Naive thymus-derived CD8-positive, alpha-beta T cell (primary cell): ENCODE results near the gene RAB8A. TPM values are rescaled to one million over a fixed set of nuclear protein-coding genes. Genes with fewer than 3 reads are reported as not detected.

Source experiments
- ATAC-seq, 2 donors: fragments of 150-1000 bp; cut with Tn5 transposase in 1 of 2; sonication (Bioruptor Pico), chemical (Tn5 transposase) in 1 of 2; 1 replicate in 1 of 2; 2 replicates in 1 of 2; pipeline ENCODE4 v1.10.0; 2021; ENCODE audit warnings: mild to moderate bottlenecking in 2 of 2, moderate library complexity in 2 of 2
- POLR2A ChIA-PET: fragments of 350-600 bp; sonication (Branson Sonifier 250); formaldehyde crosslinking; loops from one replicate; lab custom pipeline; 2021; ENCODE audit warnings: antibody characterized with exemption; lab: Charles Lee
- DNase-seq, 10 donors: peaks; one replicate each; pipeline versions ENCODE4 v3.0.0 to v3.0.0-alpha.2; 2020 to 2022
- H3K27ac Mint-ChIP-seq, 10 donors: one replicate each; pipeline ENCODE4 v1.8.0; 2020 to 2022; ENCODE audit warnings: mild to moderate bottlenecking in 10 of 10, mixed read lengths in 10 of 10, moderate library complexity in 4 of 10, inconsistent platforms in 1 of 10
- H3K27me3 Mint-ChIP-seq, 5 donors: one replicate each; pipeline ENCODE4 v1.8.0; 2021 to 2022; ENCODE audit warnings: mixed read lengths in 5 of 5
- H3K36me3 Mint-ChIP-seq, 3 donors: one replicate each; pipeline ENCODE4 v1.8.0; 2020 to 2022; ENCODE audit warnings: mixed read lengths in 3 of 3, mild to moderate bottlenecking in 2 of 3, inconsistent platforms in 1 of 3
- H3K4me1 Mint-ChIP-seq, 4 donors: one replicate each; pipeline ENCODE4 v1.8.0; 2021 to 2022; ENCODE audit warnings: mixed read lengths in 4 of 4
- H3K4me3 Mint-ChIP-seq, 10 donors: one replicate each; pipeline ENCODE4 v1.8.0; 2020 to 2022; ENCODE audit warnings: mild to moderate bottlenecking in 10 of 10, mixed read lengths in 10 of 10, moderate library complexity in 6 of 10, inconsistent platforms in 1 of 10
- H3K9me3 Mint-ChIP-seq, 9 donors: one replicate each; pipeline ENCODE4 v1.8.0; 2020 to 2022; ENCODE audit warnings: mixed read lengths in 9 of 9, mild to moderate bottlenecking in 3 of 9, inconsistent platforms in 1 of 9, moderate library complexity in 1 of 9
- polyA plus RNA-seq, 3 donors: library from polyadenylated mRNA; unstranded; fragments of 300-500 nt; fragmentation: Illumina TruSeq; gene quantifications; one replicate each; pipeline ENCODE4 v1.2.3, GENCODE V29; 2021
- total RNA-seq, 8 experiments: library from RNA in 2 of 8; stranded (reverse) in 2 of 8; gene quantifications; one replicate each; pipeline ENCODE4 v1.2.3 and lab custom pipeline; 2021 to 2026

The RAB8A gene
- total and polyA plus RNA-seq, 5 experiments from 2014 or later = 65.6 to 88.3 (median 66.5) TPM

DNA sequence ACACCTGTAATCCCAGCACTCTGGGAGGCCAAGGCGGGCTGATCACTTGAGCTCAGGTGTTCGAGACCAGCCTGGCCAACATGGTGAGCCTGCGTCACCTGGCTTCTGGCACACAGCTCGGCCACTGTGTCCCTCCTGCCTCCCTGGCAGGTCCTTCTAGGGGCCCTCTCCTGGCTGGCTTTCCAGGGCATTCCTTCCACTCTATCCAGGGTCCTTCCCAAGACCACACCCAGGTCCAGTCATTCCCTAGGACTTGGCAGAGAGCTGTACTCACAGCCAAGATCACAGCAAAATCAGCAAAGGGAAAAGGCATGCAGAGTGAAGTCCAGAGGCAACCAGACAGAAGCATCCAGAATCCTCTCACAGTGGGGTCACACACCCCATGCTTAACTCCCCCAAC is 22.1 kb downstream of the RAB8A start:
- Mint-ChIP-seq H3K27me3 (no peaks in the 10 kb centered on the region), H3K27ac (peak overlapping the region in 4 of 10 donors; percentile 26 to 65 (median 44)), H3K9me3 (peaks cover 0 to 17% (median 0%) of the 10 kb centered on the region in 9 donors), H3K4me1 (peaks cover 0 to 34% (median 8%) of the 10 kb centered on the region in 4 donors), H3K36me3 (peaks cover 19 to 57% (median 32%) of the 10 kb centered on the region in 3 donors), H3K4me3 (no peak overlapping the region)
- POLR2A ChIA-PET = interaction anchor here (0.6 to 2.4 kb wide), 4 partner anchors 10 to 761 kb away, joined by 3 to 6 read pairs (median 4); partner anchors contain the start of gene HSH2D
- ATAC-seq = no peak
- no peak for DNase-seq

DNA sequence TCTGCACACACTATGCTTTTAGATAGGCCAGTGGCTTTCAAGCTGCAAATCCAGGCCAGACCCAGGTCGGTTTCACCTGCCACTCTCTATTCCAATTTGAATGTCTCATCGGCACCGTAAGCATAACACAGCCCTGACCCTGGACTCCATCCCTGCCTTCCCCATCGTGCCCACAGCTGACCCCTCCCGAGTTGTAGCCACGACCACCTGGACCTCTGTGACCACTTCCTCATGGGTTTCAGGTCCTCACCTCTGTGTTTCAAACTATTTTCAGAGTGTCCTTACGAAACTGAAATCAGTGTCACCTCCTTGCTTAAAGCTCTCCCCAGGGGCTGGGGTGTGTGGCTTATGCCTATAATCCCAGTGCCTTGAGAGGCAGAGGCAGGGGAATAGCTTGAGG is 22.8 kb downstream of the RAB8A start:
- POLR2A ChIA-PET = interaction anchor here (2.4 kb wide), 1 partner anchor 9 kb away, joined by 6 read pairs; the partner anchor contains the start of gene HSH2D
- Mint-ChIP-seq H3K27me3 (no peaks in the 10 kb centered on the region), H3K4me3 (no peak overlapping the region), H3K4me1 (peaks cover under 1 to 40% (median 8%) of the 10 kb centered on the region in 4 donors), H3K9me3 (peaks cover 0 to 17% (median 0%) of the 10 kb centered on the region in 9 donors), H3K27ac (peak overlapping the region in 7 of 10 donors; percentile 26 to 74 (median 52)), H3K36me3 (peaks cover 19 to 51% (median 30%) of the 10 kb centered on the region in 3 donors)
- DNase-seq (no peak), ATAC-seq (no peak)

DNA sequence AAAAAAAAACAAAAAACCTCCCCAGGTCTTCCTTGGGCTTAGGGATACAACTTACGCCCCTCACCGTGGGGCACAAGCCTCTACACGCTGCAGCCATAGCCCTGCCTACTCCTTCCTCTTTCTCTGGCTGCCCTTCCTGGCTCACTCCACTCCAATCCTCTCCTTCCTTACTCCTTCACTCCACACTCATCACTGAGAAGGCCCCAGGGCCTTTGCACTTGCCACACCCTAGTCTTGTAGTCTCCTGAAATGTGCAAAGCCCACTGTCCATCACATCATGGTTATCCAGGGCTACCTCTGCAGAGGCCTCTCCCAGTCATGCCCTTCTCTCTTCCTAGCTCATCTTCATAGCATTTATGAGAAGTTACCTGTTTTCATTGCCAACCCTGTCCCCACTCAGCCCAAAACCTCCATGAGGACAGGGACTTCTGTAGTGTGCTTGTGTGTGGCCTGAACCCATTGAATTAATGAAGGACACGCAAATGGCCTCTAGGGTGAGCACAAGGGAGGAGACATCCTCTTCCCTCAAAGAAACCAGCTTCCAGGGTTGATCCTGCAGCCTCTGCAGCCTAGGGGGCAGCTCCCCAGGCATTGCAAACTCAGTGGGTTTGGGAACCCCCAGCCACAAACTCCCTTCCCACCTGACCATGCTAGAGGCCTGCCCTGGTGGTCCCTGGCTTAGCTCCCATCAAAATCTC is 23.9 kb downstream of the RAB8A start:
- ATAC-seq (no peak), DNase-seq (no peak)
- Mint-ChIP-seq H3K4me3 (no peak overlapping the region), H3K27ac (peak overlapping the region in 5 of 10 donors; percentile 37 to 86 (median 79)), H3K9me3 (peaks cover 0 to 17% (median 0%) of the 10 kb centered on the region in 9 donors), H3K36me3 (peaks cover 19 to 41% (median 23%) of the 10 kb centered on the region in 3 donors), H3K27me3 (no peaks in the 10 kb centered on the region), H3K4me1 (peaks cover 5 to 50% (median 12%) of the 10 kb centered on the region in 4 donors)
- POLR2A ChIA-PET = interaction anchor here (2.4 kb wide), 1 partner anchor 8 kb away, joined by 6 read pairs; the partner anchor contains the start of gene HSH2D

DNA sequence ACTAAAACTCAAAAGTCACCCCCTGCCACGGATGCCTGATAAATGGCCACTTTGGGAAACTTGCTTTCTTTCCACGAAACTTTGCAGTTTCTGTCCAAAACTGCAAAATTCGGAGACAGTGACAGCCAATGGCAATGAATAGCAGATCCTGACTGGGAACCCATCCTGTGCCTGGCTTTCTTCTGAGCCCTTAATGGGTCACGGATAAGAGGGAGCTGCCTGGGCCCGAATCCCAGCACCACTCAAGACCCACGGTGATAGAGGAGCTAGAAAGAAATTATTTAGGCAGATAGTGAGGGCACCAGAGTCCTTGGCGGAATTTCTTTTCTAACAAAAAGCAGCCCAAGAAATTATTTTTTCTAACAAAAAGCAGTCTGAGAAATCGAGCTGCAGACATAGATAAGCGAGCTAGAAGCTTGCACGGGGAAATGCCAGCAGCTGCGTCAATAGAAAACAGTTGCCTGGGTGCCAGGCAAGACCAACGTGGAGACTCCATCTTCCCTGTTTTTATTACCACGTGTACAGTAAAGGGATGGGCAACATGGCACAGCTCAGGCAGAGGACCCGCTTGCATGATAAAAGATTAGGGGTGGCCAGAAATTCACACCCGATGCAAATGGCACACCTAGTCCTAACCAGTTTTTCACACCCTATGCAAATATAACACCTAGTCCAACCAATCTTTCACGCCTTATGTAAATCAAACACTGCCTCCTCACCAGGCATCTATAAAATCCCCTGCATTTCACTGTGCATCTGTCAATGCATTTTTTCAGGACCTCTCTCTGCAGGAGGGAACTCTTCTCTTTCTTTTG is 24.7 kb downstream of the RAB8A start:
- H3K27ac Mint-ChIP-seq = peak overlapping the region in 3 of 10 donors; percentile 31 to 86 (median 55)
- DNase-seq = no peak
- peaks cover 0 to 9% (median 0%) of the 10 kb centered on the region in 9 donors for H3K9me3 Mint-ChIP-seq
- peaks cover 5 to 57% (median 13%) of the 10 kb centered on the region in 4 donors for H3K4me1 Mint-ChIP-seq
- POLR2A ChIA-PET = interaction anchor here (0.6 to 2.4 kb wide), 3 partner anchors 7 to 299 kb away, joined by 3 to 6 read pairs (median 4); partner anchors contain the start of gene HSH2D
- H3K4me3 Mint-ChIP-seq = no peak overlapping the region
- no peak for ATAC-seq
- H3K27me3 Mint-ChIP-seq = no peaks in the 10 kb centered on the region
- peaks cover 15 to 33% (median 18%) of the 10 kb centered on the region in 3 donors for H3K36me3 Mint-ChIP-seq

DNA sequence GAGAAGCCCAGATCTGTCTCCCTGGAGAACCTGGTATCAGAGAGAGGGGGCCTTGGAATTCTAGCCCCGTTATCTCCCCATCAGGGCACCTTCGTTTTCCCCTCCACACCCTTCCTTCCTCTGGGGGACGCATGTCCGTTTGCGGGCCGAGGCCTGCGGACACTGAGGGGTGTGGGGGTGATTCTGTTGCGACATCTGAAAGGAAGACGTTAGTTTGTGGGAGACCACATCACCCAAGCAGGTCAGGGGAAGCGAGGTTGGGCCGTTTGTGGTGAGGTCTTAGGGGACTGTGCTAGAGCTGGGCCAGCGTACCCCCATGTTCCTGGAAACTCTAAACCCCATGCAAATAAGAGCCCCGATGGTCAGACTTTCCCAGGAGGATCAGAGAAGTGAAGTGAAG is 28.1 kb downstream of the RAB8A start:
- no peaks in the 10 kb centered on the region for H3K9me3 Mint-ChIP-seq
- peaks cover 20 to 77% (median 27%) of the 10 kb centered on the region in 4 donors for H3K4me1 Mint-ChIP-seq
- ATAC-seq = no peak
- POLR2A ChIA-PET = interaction anchor here (0.9 to 1.4 kb wide), 2 partner anchors 10 to 15 kb away, joined by 3 to 4 read pairs; no protein-coding TSS in a partner anchor
- H3K36me3 Mint-ChIP-seq = peaks cover 0 to 5% (median 1%) of the 10 kb centered on the region in 3 donors
- H3K27ac Mint-ChIP-seq = peak overlapping the region in 6 of 10 donors; percentile 19 to 71 (median 54)
- no peaks in the 10 kb centered on the region for H3K27me3 Mint-ChIP-seq
- peak overlapping the region in 3 of 10 donors; percentile 30 to 50 (median 37) for H3K4me3 Mint-ChIP-seq
- DNase-seq = no peak

DNA sequence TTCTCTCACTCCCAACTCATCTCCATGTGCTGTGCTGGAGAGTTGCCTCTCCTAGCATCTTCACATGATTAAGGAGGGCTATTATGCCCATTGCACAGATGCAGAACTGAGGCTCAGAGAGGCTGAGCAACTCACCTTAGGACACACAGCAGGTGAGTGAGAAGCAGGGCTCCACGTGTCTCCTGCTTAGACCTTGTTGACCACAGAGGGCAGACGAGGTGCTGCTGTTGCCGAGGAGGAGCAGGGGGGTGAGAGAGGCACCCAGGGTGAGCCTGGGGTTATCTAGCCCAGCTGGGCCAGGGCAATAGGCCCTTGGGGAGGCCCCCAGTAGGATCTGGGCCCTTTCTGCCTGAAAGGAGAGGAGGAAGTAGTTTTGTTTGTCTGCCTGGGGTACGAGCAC is 29.4 kb downstream of the RAB8A start:
- peaks cover 17 to 80% (median 34%) of the 10 kb centered on the region in 4 donors for H3K4me1 Mint-ChIP-seq
- peaks cover 0 to 1% (median under 1%) of the 10 kb centered on the region in 3 donors for H3K36me3 Mint-ChIP-seq
- peak overlapping the region in 2 of 10 donors; percentile 24 to 50 for H3K4me3 Mint-ChIP-seq
- peak overlapping the region in 6 of 10 donors; percentile 21 to 86 (median 70) for H3K27ac Mint-ChIP-seq
- POLR2A ChIA-PET = interaction anchor here (1.0 kb wide), 1 partner anchor 13 kb away, joined by 3 read pairs; no protein-coding TSS in a partner anchor
- H3K9me3 Mint-ChIP-seq = no peaks in the 10 kb centered on the region
- no peaks in the 10 kb centered on the region for H3K27me3 Mint-ChIP-seq
- ATAC-seq (no peak), DNase-seq (peak in 1 of 10 donors; percentile 23)

DNA sequence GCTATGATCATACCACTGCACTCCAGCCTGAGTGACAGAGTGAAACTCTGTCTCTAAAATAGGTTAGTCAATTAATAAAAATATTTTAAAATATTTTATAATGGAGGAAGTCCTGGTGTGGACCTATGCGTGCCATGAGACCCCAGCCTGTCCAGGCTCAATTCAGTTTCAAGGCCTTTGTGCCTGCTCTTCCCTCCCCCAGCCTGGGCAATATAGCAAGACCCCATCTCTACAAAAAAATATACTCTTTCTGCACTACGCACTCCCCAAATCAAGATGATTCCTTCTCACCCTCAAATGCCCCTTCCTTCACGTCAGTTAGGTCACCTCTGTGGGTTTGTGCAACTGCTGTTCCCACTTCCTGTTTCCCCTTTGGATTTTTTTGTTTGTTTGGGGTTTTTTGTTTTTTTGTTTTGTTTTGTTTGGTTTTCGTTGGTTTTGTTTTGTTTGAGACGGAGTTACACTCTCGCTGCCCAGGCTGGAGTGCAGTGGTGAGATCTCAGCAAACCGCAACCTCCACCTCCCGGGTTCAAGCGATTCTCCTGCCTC is 30.4 kb downstream of the RAB8A start:
- Mint-ChIP-seq H3K4me1 (peaks cover 17 to 79% (median 36%) of the 10 kb centered on the region in 4 donors), H3K4me3 (peak overlapping the region in 4 of 10 donors; percentile 32 to 98 (median 46)), H3K36me3 (peaks cover 0 to 4% (median 1%) of the 10 kb centered on the region in 3 donors), H3K27me3 (no peaks in the 10 kb centered on the region), H3K9me3 (no peaks in the 10 kb centered on the region), H3K27ac (peak overlapping the region in 6 of 10 donors; percentile 17 to 96 (median 65))
- POLR2A ChIA-PET = interaction anchor here (1.0 to 2.1 kb wide), 2 partner anchors 12 to 29 kb away, joined by 3 to 6 read pairs; no protein-coding TSS in a partner anchor
- ATAC-seq (no peak), DNase-seq (no peak)

DNA sequence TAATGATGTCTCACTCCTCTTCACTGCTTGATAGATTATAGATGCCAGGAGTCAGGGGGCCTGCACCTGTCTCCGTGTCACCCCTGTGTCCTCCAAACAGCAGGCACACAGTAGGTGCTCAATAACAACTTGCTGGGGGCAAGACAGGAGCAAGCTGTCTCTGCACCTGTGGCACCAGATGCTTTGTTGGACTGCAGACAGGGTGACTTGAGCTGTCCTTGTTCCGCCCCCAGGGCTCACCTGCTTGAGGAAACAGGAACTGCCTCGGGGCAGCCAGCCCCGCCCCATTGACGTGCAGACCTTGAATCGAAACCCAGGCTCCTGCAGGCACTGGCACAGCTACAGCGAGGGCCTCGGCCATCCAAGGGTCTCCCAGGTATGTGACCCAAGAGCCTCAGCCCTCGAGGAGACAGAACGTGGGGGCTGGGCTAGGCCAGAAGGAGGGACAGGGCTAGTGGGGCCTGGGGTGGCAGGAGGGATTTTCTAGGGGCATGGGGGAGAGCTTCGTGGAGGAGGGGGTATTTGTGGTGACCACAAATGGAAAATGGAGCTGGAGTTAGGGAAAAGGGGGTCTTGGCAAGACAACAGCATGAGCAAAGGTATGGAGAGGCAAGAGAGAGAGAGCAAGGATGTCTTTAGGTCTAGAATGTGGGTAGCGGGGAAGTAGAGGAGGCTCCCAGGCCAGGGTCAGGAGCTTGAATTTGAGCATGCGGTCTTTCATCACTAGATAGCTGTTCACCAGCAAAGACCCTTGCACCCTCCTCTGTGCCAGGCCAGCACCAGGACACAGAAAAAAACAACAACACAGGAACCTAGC is 31.9 kb downstream of the RAB8A start, which contains the start of gene HSH2D:
Gene HSH2D (plus strand): TSS at position 287 of the 817 bp plus-strand sequence. CDS start 5,066 bp downstream, outside the sequence.
- Mint-ChIP-seq H3K9me3 (no peaks in the 10 kb centered on the region), H3K36me3 (peaks cover 0 to 4% (median 1%) of the 10 kb centered on the region in 3 donors), H3K27ac (peak within 1 kb of the TSS; percentile 93 to 100 (median 98)), H3K4me3 (peak within 1 kb of the TSS; percentile 91 to 100 (median 96)), H3K4me1 (peaks cover 17 to 81% (median 39%) of the 10 kb centered on the region in 4 donors), H3K27me3 (no peaks in the 10 kb centered on the region)
- POLR2A ChIA-PET = interaction anchor here (0.8 to 2.1 kb wide), 10 partner anchors 9 to 230 kb away, joined by 3 to 12 read pairs (median 5); partner anchors contain the start of genes KLF2 and RAB8A
- ATAC-seq (peak; percentile 99 to 100), DNase-seq (peak; percentile 63 to 90 (median 76))

DNA sequence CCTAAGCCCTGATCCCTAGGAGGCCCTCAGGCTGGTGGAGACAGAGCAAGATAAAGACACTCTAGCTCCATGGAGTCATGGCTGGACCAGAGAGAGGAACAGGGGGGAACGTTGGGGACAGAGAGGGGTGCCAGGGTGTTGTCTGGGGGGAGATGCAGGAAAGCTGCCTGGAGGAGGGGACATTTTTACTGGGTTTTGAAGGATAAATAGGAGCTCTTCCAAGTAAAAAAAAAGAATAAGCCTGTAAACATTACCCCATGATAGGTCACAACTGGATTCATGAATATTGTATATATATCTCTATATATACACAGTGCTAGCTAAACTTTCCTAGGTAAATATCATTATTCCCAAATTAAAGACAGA is 32.5 kb downstream of the RAB8A start:
- Mint-ChIP-seq H3K4me1 (peaks cover 19 to 80% (median 39%) of the 10 kb centered on the region in 4 donors), H3K4me3 (peak overlapping the region; percentile 91 to 100 (median 96)), H3K27ac (peak overlapping the region; percentile 93 to 100 (median 98)), H3K36me3 (peaks cover 0 to 9% (median 4%) of the 10 kb centered on the region in 3 donors), H3K9me3 (no peaks in the 10 kb centered on the region), H3K27me3 (no peaks in the 10 kb centered on the region)
- DNase-seq (no peak), ATAC-seq (peak in 1 of 2 donors; percentile 4)
- POLR2A ChIA-PET = interaction anchor here (0.8 to 2.1 kb wide), 10 partner anchors 9 to 229 kb away, joined by 3 to 12 read pairs (median 5); partner anchors contain the start of genes KLF2 and RAB8A

DNA sequence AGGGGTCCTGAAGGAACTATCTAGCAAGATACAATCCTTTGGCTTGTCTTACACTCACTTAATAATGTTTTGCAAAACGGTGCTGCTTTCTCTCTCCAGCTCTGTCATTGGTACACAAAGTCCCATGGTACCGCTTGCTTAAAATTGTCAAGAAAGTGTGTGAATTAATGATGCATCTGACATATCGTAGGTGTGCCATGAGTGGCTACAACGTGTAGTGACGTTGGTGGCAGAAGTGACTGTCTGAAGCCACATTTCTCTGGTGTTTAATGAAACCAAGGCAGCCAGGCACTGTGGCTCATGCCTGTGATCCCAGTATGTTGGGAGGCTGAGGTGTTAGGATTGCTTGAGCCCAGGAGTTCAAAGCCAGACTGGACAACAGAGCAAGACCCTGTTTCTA is 34.4 kb downstream of the RAB8A start:
- no peaks in the 10 kb centered on the region for H3K27me3 Mint-ChIP-seq
- peak overlapping the region in 6 of 10 donors; percentile 28 to 97 (median 52) for H3K4me3 Mint-ChIP-seq
- H3K4me1 Mint-ChIP-seq = peaks cover 16 to 72% (median 33%) of the 10 kb centered on the region in 4 donors
- ATAC-seq = no peak
- H3K27ac Mint-ChIP-seq = peak overlapping the region in 5 of 10 donors; percentile 25 to 93 (median 75)
- POLR2A ChIA-PET = interaction anchor here (1.0 kb wide), 1 partner anchor 9 kb away, joined by 3 read pairs; no protein-coding TSS in a partner anchor
- DNase-seq = no peak
- H3K9me3 Mint-ChIP-seq = no peaks in the 10 kb centered on the region
- H3K36me3 Mint-ChIP-seq = peaks cover 0 to 28% (median 4%) of the 10 kb centered on the region in 3 donors
